Right lobe of liver (tissue), 6 donors: Measurements from ENCODE around the gene KCNB1. TPM values are rescaled to one million over a fixed set of nuclear protein-coding genes. Genes with fewer than 3 reads are reported as not detected.

Source experiments
- ATAC-seq, 4 donors: fragments of 200-7000 bp; cut with Tn5 transposase; one replicate each; pipeline ENCODE4 v1.9.1; 2020; ENCODE audit warnings: mild to moderate bottlenecking in 4 of 4, moderate library complexity in 4 of 4
- DNase-seq, 3 donors: peaks; one replicate each; pipeline ENCODE4 v3.0.0-alpha.2; 2020
- H3K27ac ChIP-seq, 3 donors: fragments of 200-600 bp; one replicate each; pipeline ENCODE4 v1.8.0; 2022
- H3K27me3 ChIP-seq, 2 donors: fragments of 200-600 bp; one replicate each; pipeline ENCODE4 v1.8.0; 2022
- H3K36me3 ChIP-seq, 4 donors: fragments of 200-600 bp; sonication (generic) in 1 of 4; one replicate each; pipeline versions ENCODE4 v1.5.1 to v1.8.0; 2017 to 2022; ENCODE audit warnings: control low read depth in 1 of 4
- H3K4me1 ChIP-seq, 4 donors: fragments of 200-600 bp; sonication (generic) in 1 of 4; one replicate each; pipeline versions ENCODE4 v1.5.1 to v1.8.0; 2017 to 2022; ENCODE audit warnings: control low read depth in 1 of 4
- H3K4me3 ChIP-seq, 3 donors: fragments of 200-600 bp; one replicate each; pipeline ENCODE4 v1.8.0; 2022
- H3K9me3 ChIP-seq, 4 donors: fragments of 200-600 bp; sonication (generic) in 1 of 4; one replicate each; pipeline versions ENCODE4 v1.5.1 to v1.8.0; 2017 to 2022; ENCODE audit warnings: control low read depth in 1 of 4
- CTCF ChIP-seq, 4 donors: fragments of 200-600 bp in 3 of 4; fragments of 450-650 bp in 1 of 4; IDR thresholded peaks; one replicate each; pipeline versions ENCODE4 v1.5.1 to v1.8.0; 2016 to 2022; ENCODE audit warnings: antibody characterized with exemption in 4 of 4, mild to moderate bottlenecking in 2 of 4
- POLR2A ChIP-seq: fragments of 450-650 bp; IDR thresholded peaks from one replicate; pipeline ENCODE4 v1.6.1; 2017; ENCODE audit warnings: antibody characterized with exemption, mild to moderate bottlenecking
- WGBS: methylation state at CpG from one replicate; pipeline ENCODE4 v1.1.6; 2018; ENCODE audit warnings: low coverage, low lambda C conversion rate; ENCODE audit not compliant: insufficient coverage; ENCODE audit errors: missing lambda C conversion rate; 5-methylcytosine and 5-hydroxymethylcytosine counted together
- intact Hi-C, 2 donors: fragments of 100-400 bp; cut with DNase I; formaldehyde crosslinking; loops; one replicate each; pipeline versions ENCODE4 v1.11.2 to v1.14.1; 2022
- total RNA-seq, 6 experiments: library from RNA; depleted of rRNA in 2 of 6; stranded (reverse); fragments of >200 nt in 2 of 6; fragmentation: NEBNext Ultra II Directional in 3 of 6; extraction: Animal tissue kit (Norgen Biotek cat#: 25700) in 3 of 6; gene quantifications; one replicate each; pipeline versions ENCODE4 v1.1.0 to v1.2.4, GENCODE V29; 2016 to 2023
- donor health status: DM: no; HTN: yes; CAD: no.
- donor health status: DM: no; HTN: no; CAD: no.
- donor health status: DM: no; HTN: no; CAD: no.
- donor health status: DM: no; HTN: yes; CAD: no.
- donor health status: DM: no; HTN: yes; CAD: no.

The KCNB1 gene
- total RNA-seq, 6 experiments from 2014 or later, result 1.5 to 8.2 (median 3.8) TPM

- no peak for DNase-seq
- Histone ChIP-seq H3K4me3 (no peak overlapping the region), H3K36me3 (no peaks in the 10 kb centered on the region), H3K4me1 (peaks cover 0 to 5% (median 0%) of the 10 kb centered on the region in 4 donors), H3K9me3 (no peaks in the 10 kb centered on the region), H3K27ac (no peak overlapping the region), H3K27me3 (no peaks in the 10 kb centered on the region)
- WGBS, result 57% methylated on average over 7 of the region's 7 CpGs
- peak in 3 of 4 donors; percentile 17 to 49 (median 35) for ATAC-seq
- intact Hi-C loops, result no loop called here
- TF ChIP-seq POLR2A (no peak), CTCF (IDR thresholded peaks at IDR 0.05) (no peak)
Observed at GRCh38 chr20:49391404-49392245, 90.8 kb downstream of the KCNB1 start.

- no peak overlapping the region for H3K27ac ChIP-seq
- DNase-seq, result no peak
- ATAC-seq, result no peak
- H3K36me3 ChIP-seq, result no peaks in the 10 kb centered on the region
- intact Hi-C loops, result no loop called here
- H3K4me1 ChIP-seq, result peaks cover 0 to 6% (median 0%) of the 10 kb centered on the region in 4 donors
- WGBS, result 93% methylated on average over 2 of the region's 2 CpGs
- no peak overlapping the region for H3K4me3 ChIP-seq
- TF ChIP-seq CTCF (IDR thresholded peaks at IDR 0.05) (no peak), POLR2A (no peak)
- H3K27me3 ChIP-seq, result no peaks in the 10 kb centered on the region
- no peaks in the 10 kb centered on the region for H3K9me3 ChIP-seq
Observed at GRCh38 chr20:49389854-49390253, 92.6 kb downstream of the KCNB1 start.

- H3K9me3 ChIP-seq, result no peaks in the 10 kb centered on the region
- TF ChIP-seq POLR2A (no peak), CTCF (IDR thresholded peaks at IDR 0.05) (no peak)
- DNase-seq, result no peak
- intact Hi-C loops, result no loop called here
- no peak overlapping the region for H3K4me3 ChIP-seq
- ATAC-seq, result no peak
- H3K27ac ChIP-seq, result no peak overlapping the region
- no peaks in the 10 kb centered on the region for H3K36me3 ChIP-seq
- no peaks in the 10 kb centered on the region for H3K27me3 ChIP-seq
- H3K4me1 ChIP-seq, result peaks cover 0 to 6% (median 0%) of the 10 kb centered on the region in 4 donors
Observed at GRCh38 chr20:49388744-49389143, 93.7 kb downstream of the KCNB1 start.

GRCh38 chr20:49387581-49387939, 94.9 kb downstream of the KCNB1 start:
- no peak overlapping the region for H3K27ac ChIP-seq
- no peaks in the 10 kb centered on the region for H3K36me3 ChIP-seq
- H3K27me3 ChIP-seq, result no peaks in the 10 kb centered on the region
- ATAC-seq (no peak), DNase-seq (no peak)
- no peaks in the 10 kb centered on the region for H3K9me3 ChIP-seq
- intact Hi-C loops, result no loop called here
- H3K4me3 ChIP-seq, result no peak overlapping the region
- WGBS, result 89% methylated on average over 4 of the region's 4 CpGs
- peaks cover 0 to 6% (median 0%) of the 10 kb centered on the region in 4 donors for H3K4me1 ChIP-seq
- TF ChIP-seq CTCF (IDR thresholded peaks at IDR 0.05) (no peak), POLR2A (no peak)
